WERI-Rb-1 (cell line): ENCODE data around the gene LRP1.
A peak's percentile ranks its signal among the peaks of the same experiment; 100 is the strongest.

Experiments
- DNase-seq: peaks from one replicate; pipeline ENCODE4 v3.0.0-alpha.2; 2020
- H3K27ac ChIP-seq: fragments of 250-450 bp; sonication (Bioruptor Pico); 2 replicates; pipeline ENCODE4 v1.5.1; 2020; ENCODE audit warnings: mild to moderate bottlenecking, moderate library complexity
- H3K27me3 ChIP-seq: fragments of 250-450 bp; sonication (Bioruptor Pico); 2 replicates; pipeline ENCODE4 v1.5.1; 2021; ENCODE audit warnings: mild to moderate bottlenecking, low read depth, moderate library complexity; ENCODE audit not compliant: insufficient read depth, severe bottlenecking
- H3K36me3 ChIP-seq: fragments of 250-450 bp; sonication (Bioruptor Pico); 2 replicates; pipeline ENCODE4 v1.5.1; 2020; ENCODE audit warnings: mild to moderate bottlenecking, moderate library complexity
- H3K4me3 ChIP-seq: 2 replicates; pipeline ENCODE4 v1.5.1; 2011; ENCODE audit warnings: low read depth, mild to moderate bottlenecking, control low read depth, low read length
- H3K9me3 ChIP-seq: fragments of 250-450 bp; sonication (Bioruptor Pico); 2 replicates; pipeline ENCODE4 v1.5.1; 2021; ENCODE audit warnings: mild to moderate bottlenecking, moderate library complexity; ENCODE audit not compliant: severe bottlenecking
- TF ChIP-seq, protein P1 (sequence below): IDR thresholded peaks from 2 replicates; pipeline ENCODE4 v1.5.1; 2011; ENCODE audit warnings: low read depth, mild to moderate bottlenecking, control low read depth, inconsistent platforms, low read length

The LRP1 gene

DNA sequence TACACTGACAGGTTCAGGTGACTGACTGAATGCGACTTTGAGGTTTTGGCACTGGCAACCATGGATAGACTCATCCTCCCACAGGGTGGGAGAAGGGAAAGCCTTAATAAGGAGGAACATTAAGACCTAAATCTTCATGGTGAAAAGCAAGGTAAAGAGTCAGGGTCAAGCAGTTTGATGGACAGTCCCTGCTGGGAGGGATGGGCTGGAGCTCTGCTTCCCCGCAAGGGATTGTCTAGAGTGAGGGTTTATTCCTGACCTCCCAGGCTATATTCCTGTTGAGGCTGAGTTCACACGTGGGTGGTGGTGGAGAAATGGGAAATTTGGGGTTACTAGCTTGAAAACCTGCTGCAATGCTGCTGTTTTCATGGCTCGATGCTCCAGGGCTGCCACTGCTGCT, 132.1 kb downstream of the LRP1 start:
- no peaks in the 10 kb centered on the region for H3K9me3 ChIP-seq
- H3K36me3 ChIP-seq: peaks cover 34% of the 10 kb centered on the region
- H3K4me3 ChIP-seq: no peak overlapping the region
- TF ChIP-seq, protein P1, sequence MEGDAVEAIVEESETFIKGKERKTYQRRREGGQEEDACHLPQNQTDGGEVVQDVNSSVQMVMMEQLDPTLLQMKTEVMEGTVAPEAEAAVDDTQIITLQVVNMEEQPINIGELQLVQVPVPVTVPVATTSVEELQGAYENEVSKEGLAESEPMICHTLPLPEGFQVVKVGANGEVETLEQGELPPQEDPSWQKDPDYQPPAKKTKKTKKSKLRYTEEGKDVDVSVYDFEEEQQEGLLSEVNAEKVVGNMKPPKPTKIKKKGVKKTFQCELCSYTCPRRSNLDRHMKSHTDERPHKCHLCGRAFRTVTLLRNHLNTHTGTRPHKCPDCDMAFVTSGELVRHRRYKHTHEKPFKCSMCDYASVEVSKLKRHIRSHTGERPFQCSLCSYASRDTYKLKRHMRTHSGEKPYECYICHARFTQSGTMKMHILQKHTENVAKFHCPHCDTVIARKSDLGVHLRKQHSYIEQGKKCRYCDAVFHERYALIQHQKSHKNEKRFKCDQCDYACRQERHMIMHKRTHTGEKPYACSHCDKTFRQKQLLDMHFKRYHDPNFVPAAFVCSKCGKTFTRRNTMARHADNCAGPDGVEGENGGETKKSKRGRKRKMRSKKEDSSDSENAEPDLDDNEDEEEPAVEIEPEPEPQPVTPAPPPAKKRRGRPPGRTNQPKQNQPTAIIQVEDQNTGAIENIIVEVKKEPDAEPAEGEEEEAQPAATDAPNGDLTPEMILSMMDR: no peak
- DNase-seq: no peak
- H3K27ac ChIP-seq: no peak overlapping the region
- H3K27me3 ChIP-seq: no peaks in the 10 kb centered on the region

DNA sequence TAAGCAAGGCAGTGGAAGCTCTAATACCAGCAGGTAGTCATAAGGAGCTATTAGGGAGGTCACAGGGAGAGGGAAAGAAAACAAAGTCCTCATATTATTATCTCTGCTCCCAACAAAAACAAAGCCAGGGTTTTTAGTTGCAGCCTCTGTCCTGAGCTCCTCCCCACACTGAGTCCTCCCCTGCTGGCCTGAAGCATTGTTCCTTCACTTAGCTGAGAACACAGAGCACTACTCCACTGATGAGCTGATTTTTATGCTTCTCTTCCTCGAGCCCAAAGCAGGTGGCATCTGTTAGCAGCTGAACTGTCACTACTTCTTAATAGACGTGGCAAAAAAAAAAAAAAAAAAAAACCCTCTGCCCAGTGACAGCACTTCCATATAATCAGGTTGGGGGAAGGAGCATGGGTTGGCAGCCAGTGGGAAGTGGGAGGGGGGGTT, 133.2 kb downstream of the LRP1 start:
- H3K27me3 ChIP-seq: no peaks in the 10 kb centered on the region
- DNase-seq: no peak
- H3K9me3 ChIP-seq: no peaks in the 10 kb centered on the region
- H3K27ac ChIP-seq: peak overlapping the region; percentile 52
- H3K4me3 ChIP-seq: no peak overlapping the region
- H3K36me3 ChIP-seq: peaks cover 30% of the 10 kb centered on the region
- TF ChIP-seq, protein P1: no peak

DNA sequence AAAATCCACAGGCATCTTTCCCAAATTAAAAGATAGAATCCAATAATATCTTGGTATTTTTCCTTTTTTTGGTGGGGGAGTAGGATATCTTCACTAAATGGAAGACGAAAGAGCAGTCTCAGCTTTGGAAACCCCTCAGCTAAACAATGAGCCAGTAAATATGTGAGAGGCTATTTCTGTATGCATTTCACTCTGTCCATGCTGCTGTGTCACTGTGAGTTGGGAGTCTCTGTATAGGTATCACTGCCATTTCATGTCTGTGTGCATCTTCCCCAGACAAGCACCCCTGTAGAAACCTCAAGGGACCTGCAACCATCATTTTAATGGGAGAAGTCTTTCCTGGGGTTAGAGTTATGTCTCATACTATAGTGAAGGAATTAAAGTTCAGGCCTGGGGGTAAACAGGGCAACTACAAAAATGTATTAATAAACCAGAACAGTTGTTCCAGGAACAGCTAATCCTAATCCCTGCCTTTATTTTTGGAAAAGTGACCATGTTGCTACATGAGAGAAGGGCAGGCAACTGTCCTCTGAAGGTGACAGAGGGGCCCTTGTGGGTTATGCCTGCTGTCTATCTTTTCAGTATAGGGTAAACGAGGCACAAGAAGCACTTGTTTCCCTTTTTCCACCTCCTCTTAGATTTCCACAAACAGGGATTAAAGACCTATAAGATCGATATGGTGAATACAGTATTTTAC, 134.0 kb downstream of the LRP1 start:
- Histone ChIP-seq H3K36me3 (peaks cover 35% of the 10 kb centered on the region), H3K4me3 (no peak overlapping the region), H3K9me3 (no peaks in the 10 kb centered on the region), H3K27me3 (no peaks in the 10 kb centered on the region), H3K27ac (peak overlapping the region; percentile 36)
- DNase-seq: no peak
- TF ChIP-seq, protein P1: no peak
